WTC11 (cell line): ENCODE results near the gene SLC35A4. TPM values are rescaled to one million over a fixed set of nuclear protein-coding genes. Genes with fewer than 3 reads are reported as not detected.
A peak's percentile ranks its signal among the peaks of the same experiment; 100 is the strongest.

ENCODE experiments used
- ATAC-seq: fragments of 200-7000 bp; cut with Tn5 transposase; 2 replicates; pipeline ENCODE4 v1.10.0; 2021; ENCODE audit warnings: mild to moderate bottlenecking, moderate library complexity
- CTCF ChIA-PET: fragments of 300-600 bp; sonication (Branson Sonifier 250); formaldehyde crosslinking; loops from one replicate; lab custom pipeline; 2021; ENCODE audit warnings: antibody characterized with exemption; lab: Charles Lee
- POLR2A ChIA-PET: fragments of 350-600 bp; sonication (Branson Sonifier 250); formaldehyde crosslinking; loops from one replicate; lab custom pipeline; 2021; ENCODE audit warnings: antibody characterized with exemption; lab: Charles Lee
- DNase-seq: peaks from one replicate; pipeline ENCODE4 v3.0.0; 2021; ENCODE audit warnings: low spot score
- H3K27ac Mint-ChIP-seq: 2 replicates; pipeline ENCODE4 v1.8.0; 2021; ENCODE audit warnings: mixed read lengths
- H3K27me3 Mint-ChIP-seq: 2 replicates; pipeline ENCODE4 v1.8.0; 2021; ENCODE audit warnings: low read depth, mild to moderate bottlenecking, moderate library complexity, mixed read lengths
- H3K36me3 Mint-ChIP-seq: 2 replicates; pipeline ENCODE4 v1.8.0; 2021; ENCODE audit warnings: mixed read lengths
- H3K4me1 Mint-ChIP-seq: 2 replicates; pipeline ENCODE4 v1.8.0; 2022; ENCODE audit warnings: mixed read lengths
- H3K4me3 Mint-ChIP-seq: 2 replicates; pipeline ENCODE4 v1.8.0; 2021; ENCODE audit warnings: mild to moderate bottlenecking, moderate library complexity, mixed read lengths
- H3K9me3 Mint-ChIP-seq: 2 replicates; pipeline ENCODE4 v1.8.0; 2021; ENCODE audit warnings: mixed read lengths
- ELF4 ChIP-seq: sonication (generic); formaldehyde crosslinking; IDR thresholded peaks from 2 replicates; pipeline ENCODE4 v1.8.1; 2022; ENCODE audit warnings: low read depth, mild to moderate bottlenecking, moderate library complexity, missing genetic modification reagents
- EMX1 ChIP-seq: fragments of 250-450 bp; sonication (Bioruptor Pico); IDR thresholded peaks from 2 replicates; pipeline ENCODE4 v1.8.0; 2021; ENCODE audit warnings: mild to moderate bottlenecking
- FOXP4 ChIP-seq: sonication (generic); formaldehyde crosslinking; IDR thresholded peaks from 2 replicates; pipeline ENCODE4 v1.8.0; 2022; ENCODE audit warnings: mild to moderate bottlenecking, missing genetic modification reagents
- GTF2I ChIP-seq: fragments of 250-450 bp; sonication (Bioruptor Pico); conservative IDR thresholded peaks from 2 replicates; pipeline ENCODE4 v1.4.0; 2021; ENCODE audit warnings: mild to moderate bottlenecking
- IRF2 ChIP-seq: sonication (generic); formaldehyde crosslinking; IDR thresholded peaks from 2 replicates; pipeline ENCODE4 v1.8.0; 2022; ENCODE audit warnings: low read depth, missing genetic modification reagents, borderline replicate concordance
- MLX ChIP-seq: sonication (generic); formaldehyde crosslinking; IDR thresholded peaks from 2 replicates; pipeline ENCODE4 v1.8.1; 2023; ENCODE audit warnings: mild to moderate bottlenecking, missing genetic modification reagents, moderate library complexity
- NFATC4 ChIP-seq: fragments of 250-450 bp; sonication (Bioruptor Pico); IDR thresholded peaks from 2 replicates; pipeline ENCODE4 v1.9.0; 2021; ENCODE audit warnings: mild to moderate bottlenecking
- NR1H2 ChIP-seq: sonication (generic); formaldehyde crosslinking; IDR thresholded peaks from 2 replicates; pipeline ENCODE4 v1.9.0; 2021; ENCODE audit warnings: mild to moderate bottlenecking, moderate library complexity, missing genetic modification reagents
- NR2C2 ChIP-seq: sonication (generic); formaldehyde crosslinking; IDR thresholded peaks from 2 replicates; pipeline ENCODE4 v1.8.0; 2022; ENCODE audit warnings: mild to moderate bottlenecking, missing genetic modification reagents
- NR3C1 ChIP-seq: sonication (generic); formaldehyde crosslinking; conservative IDR thresholded peaks from 2 replicates; pipeline ENCODE4 v1.8.1; 2023; ENCODE audit warnings: low read depth, mild to moderate bottlenecking, missing genetic modification reagents
- TEAD4 ChIP-seq: sonication (generic); formaldehyde crosslinking; IDR thresholded peaks from 2 replicates; pipeline ENCODE4 v1.8.0; 2022; ENCODE audit warnings: mild to moderate bottlenecking, missing genetic modification reagents
- ZNF317 ChIP-seq: sonication (generic); formaldehyde crosslinking; IDR thresholded peaks from 2 replicates; pipeline ENCODE4 v1.8.1; 2023; ENCODE audit warnings: low read depth, mild to moderate bottlenecking, moderate library complexity, missing genetic modification reagents, borderline replicate concordance
- total RNA-seq: library from RNA; stranded (reverse); gene quantifications from 3 replicates; pipeline ENCODE4 v1.2.3, GENCODE V29; 2021
- TF ChIP-seq, protein P1 (sequence below): sonication (generic); formaldehyde crosslinking; IDR thresholded peaks from 2 replicates; pipeline ENCODE4 v1.8.0; 2023; ENCODE audit warnings: missing genetic modification reagents
- TF ChIP-seq, protein P2 (sequence below): sonication (generic); formaldehyde crosslinking; IDR thresholded peaks from 2 replicates; pipeline ENCODE4 v1.8.0; 2023; ENCODE audit warnings: missing genetic modification reagents, mild to moderate bottlenecking, borderline replicate concordance

Gene SLC35A4
- total RNA-seq, 1 experiment from 2014 or later, result 74.7 TPM

DNA sequence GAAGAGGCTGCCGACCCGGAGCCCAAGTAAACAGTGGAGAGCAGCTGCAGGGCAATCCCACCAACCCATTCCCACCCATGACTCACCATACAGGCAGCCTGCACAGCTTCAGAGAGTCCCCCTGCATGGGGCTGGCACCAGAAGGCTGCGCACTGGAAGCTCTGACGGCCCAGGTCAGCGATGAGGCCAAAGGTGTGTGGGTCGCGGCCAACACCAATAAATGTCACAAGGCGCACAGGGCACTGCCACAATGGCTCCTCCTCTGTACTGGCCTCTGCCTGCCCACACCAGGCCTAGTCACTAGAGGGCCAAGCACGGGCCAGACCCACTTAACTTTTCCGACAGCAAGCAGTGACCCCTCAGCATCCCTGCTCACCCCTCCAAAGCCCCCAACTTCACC, 4.4 kb upstream of the SLC35A4 start (continued):
- TF ChIP-seq MLX (CRISPR knock-in tag) (no peak), NR1H2 (no peak), TEAD4 (no peak), NR2C2 (no peak), ELF4 (CRISPR knock-in tag) (no peak), NR3C1 (CRISPR knock-in tag) (no peak)
- TF ChIP-seq, protein P1, sequence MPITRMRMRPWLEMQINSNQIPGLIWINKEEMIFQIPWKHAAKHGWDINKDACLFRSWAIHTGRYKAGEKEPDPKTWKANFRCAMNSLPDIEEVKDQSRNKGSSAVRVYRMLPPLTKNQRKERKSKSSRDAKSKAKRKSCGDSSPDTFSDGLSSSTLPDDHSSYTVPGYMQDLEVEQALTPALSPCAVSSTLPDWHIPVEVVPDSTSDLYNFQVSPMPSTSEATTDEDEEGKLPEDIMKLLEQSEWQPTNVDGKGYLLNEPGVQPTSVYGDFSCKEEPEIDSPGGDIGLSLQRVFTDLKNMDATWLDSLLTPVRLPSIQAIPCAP (CRISPR knock-in tag), result no peak

- Mint-ChIP-seq H3K4me1 (peaks cover 27% of the 10 kb centered on the region), H3K9me3 (no peaks in the 10 kb centered on the region), H3K27me3 (peaks cover 3% of the 10 kb centered on the region; the same call in 1 of the 2 replicates)
- ATAC-seq, result no peak
- CTCF ChIA-PET, result no interaction called here
- TF ChIP-seq NFATC4 (CRISPR knock-in tag), result no peak
- no peak for TF ChIP-seq EMX1 (CRISPR knock-in tag)
- no peak for TF ChIP-seq ZNF317
- no peak for TF ChIP-seq FOXP4 (CRISPR knock-in tag)
- no peak for TF ChIP-seq GTF2I (CRISPR knock-in tag)
- TF ChIP-seq, all 79 proteins: peak for 0
- no peak overlapping the region for H3K4me3 Mint-ChIP-seq
- POLR2A ChIA-PET, result interaction anchor here (2.0 kb wide), 1 partner anchor 85 kb away, joined by 5 read pairs; the partner anchor contains the start of genes IK and NDUFA2
- DNase-seq, result no peak
- H3K27ac Mint-ChIP-seq, result no peak overlapping the region
- H3K36me3 Mint-ChIP-seq, result peaks cover 9% of the 10 kb centered on the region
These were observed 2.7 kb upstream of the SLC35A4 start for GRCh38 chr5:140561753-140562523.

DNA sequence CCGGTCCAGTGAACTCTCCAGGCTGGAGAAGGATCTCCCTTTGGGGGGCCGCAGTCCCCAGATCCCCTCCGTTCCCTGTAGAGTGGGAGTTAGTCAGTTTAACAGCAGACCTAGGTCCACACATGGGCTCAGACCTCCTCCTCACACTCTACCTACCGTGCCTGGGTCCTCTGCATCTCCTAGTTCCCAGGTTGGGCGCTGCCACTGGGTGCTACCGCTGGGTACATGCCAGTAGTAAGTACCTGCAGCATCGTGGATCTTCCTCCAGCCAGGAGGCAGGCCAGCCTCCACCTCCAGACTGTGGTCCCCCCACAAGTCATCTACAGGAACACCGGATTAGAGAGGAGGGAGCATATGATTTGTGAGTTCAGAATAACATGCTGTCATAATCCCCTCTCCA, 1.0 kb upstream of the SLC35A4 start:
- DNase-seq (no peak), ATAC-seq (no peak)
- peak overlapping the region; percentile 88 for H3K4me3 Mint-ChIP-seq
- TF ChIP-seq IRF2 (CRISPR knock-in tag), result no peak
- TF ChIP-seq TEAD4, result no peak
- no peak for TF ChIP-seq MLX (CRISPR knock-in tag)
- TF ChIP-seq, protein P2, sequence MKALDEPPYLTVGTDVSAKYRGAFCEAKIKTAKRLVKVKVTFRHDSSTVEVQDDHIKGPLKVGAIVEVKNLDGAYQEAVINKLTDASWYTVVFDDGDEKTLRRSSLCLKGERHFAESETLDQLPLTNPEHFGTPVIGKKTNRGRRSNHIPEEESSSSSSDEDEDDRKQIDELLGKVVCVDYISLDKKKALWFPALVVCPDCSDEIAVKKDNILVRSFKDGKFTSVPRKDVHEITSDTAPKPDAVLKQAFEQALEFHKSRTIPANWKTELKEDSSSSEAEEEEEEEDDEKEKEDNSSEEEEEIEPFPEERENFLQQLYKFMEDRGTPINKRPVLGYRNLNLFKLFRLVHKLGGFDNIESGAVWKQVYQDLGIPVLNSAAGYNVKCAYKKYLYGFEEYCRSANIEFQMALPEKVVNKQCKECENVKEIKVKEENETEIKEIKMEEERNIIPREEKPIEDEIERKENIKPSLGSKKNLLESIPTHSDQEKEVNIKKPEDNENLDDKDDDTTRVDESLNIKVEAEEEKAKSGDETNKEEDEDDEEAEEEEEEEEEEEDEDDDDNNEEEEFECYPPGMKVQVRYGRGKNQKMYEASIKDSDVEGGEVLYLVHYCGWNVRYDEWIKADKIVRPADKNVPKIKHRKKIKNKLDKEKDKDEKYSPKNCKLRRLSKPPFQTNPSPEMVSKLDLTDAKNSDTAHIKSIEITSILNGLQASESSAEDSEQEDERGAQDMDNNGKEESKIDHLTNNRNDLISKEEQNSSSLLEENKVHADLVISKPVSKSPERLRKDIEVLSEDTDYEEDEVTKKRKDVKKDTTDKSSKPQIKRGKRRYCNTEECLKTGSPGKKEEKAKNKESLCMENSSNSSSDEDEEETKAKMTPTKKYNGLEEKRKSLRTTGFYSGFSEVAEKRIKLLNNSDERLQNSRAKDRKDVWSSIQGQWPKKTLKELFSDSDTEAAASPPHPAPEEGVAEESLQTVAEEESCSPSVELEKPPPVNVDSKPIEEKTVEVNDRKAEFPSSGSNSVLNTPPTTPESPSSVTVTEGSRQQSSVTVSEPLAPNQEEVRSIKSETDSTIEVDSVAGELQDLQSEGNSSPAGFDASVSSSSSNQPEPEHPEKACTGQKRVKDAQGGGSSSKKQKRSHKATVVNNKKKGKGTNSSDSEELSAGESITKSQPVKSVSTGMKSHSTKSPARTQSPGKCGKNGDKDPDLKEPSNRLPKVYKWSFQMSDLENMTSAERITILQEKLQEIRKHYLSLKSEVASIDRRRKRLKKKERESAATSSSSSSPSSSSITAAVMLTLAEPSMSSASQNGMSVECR, result no peak
- peaks cover 20% of the 10 kb centered on the region for H3K36me3 Mint-ChIP-seq
- H3K27ac Mint-ChIP-seq, result no peak overlapping the region
- H3K4me1 Mint-ChIP-seq, result peaks cover 19% of the 10 kb centered on the region
- H3K27me3 Mint-ChIP-seq, result peaks cover 3% of the 10 kb centered on the region; the same call in 1 of the 2 replicates
- POLR2A ChIA-PET, result interaction anchor here (0.9 to 4.4 kb wide), 4 partner anchors 16 to 163 kb away, joined by 3 to 29 read pairs (median 4); partner anchors contain the start of genes ANKHD1, DND1 and EIF4EBP3
- CTCF ChIA-PET, result interaction anchor here (0.5 to 1.5 kb wide), 8 partner anchors 15 to 324 kb away, joined by 3 to 12 read pairs (median 4); partner anchors contain the start of genes EIF4EBP3, HARS1 and HARS2
- H3K9me3 Mint-ChIP-seq, result no peaks in the 10 kb centered on the region
